ENCODE measurements around the gene MRPL41.

DNA sequence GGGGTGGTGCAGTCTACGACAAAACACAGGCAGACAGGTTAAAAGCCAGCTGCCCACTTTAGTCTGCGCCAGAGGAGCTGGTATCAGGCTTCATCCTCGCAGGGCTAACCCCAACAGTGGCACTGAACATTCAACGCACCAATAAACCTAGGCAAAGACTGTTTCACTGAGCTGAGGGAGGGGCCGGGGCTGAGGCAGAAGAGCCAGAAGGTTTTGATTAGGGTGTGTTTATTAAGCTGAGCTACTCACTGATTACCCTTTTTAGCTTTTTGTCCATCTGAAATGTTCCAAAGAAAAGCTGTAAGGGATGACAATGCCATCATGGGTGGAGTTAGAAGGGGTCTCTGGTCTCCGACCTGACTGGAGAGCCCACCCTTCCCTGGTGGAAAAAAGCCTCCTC is 37.2 kb downstream of the MRPL41 start:
- TF ChIP-seq YY1 (IDR thresholded peaks at IDR 0.05; ENCODE audit: insufficient read depth, insufficient read length) = no peak
- TF ChIP-seq ZNF274 (IDR thresholded peaks at IDR 0.05; ENCODE audit: low read depth, low read length) = no peak
